NB4 (cell line): Measurements from ENCODE around the gene RNASE7.

Experiments used
- DNase-seq: peaks from one replicate; pipeline ENCODE4 v3.0.0; 2010; ENCODE audit warnings: low read depth
- H3K4me3 ChIP-seq: one replicate; pipeline ENCODE4 v1.5.1; 2011; ENCODE audit warnings: mild to moderate bottlenecking, low read depth, low read length, moderate library complexity
- CTCF ChIP-seq: IDR thresholded peaks from one replicate; pipeline ENCODE4 v1.5.1; 2012; ENCODE audit warnings: low read depth, low read length
- MYC ChIP-seq: IDR thresholded peaks from 2 replicates; pipeline ENCODE4 v1.6.1; 2011; ENCODE audit warnings: low read depth, low read length
- POLR2A ChIP-seq: IDR thresholded peaks from 2 replicates; pipeline ENCODE4 v1.6.1; 2011; ENCODE audit warnings: mild to moderate bottlenecking; ENCODE audit not compliant: insufficient read length; ENCODE audit errors: extremely low read depth
- TF ChIP-seq, protein P1 (sequence below): IDR thresholded peaks from 2 replicates; pipeline ENCODE4 v1.6.1; 2011; ENCODE audit warnings: low read depth, low read length

RNASE7 gene

GRCh38 chr14:21025371-21026273 lies 16.5 kb upstream of the RNASE7 start:
- no peak for TF ChIP-seq MYC
- TF ChIP-seq CTCF: no peak
- TF ChIP-seq, protein P1, sequence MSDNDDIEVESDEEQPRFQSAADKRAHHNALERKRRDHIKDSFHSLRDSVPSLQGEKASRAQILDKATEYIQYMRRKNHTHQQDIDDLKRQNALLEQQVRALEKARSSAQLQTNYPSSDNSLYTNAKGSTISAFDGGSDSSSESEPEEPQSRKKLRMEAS: no peak
- no peak for TF ChIP-seq POLR2A
- no peak for DNase-seq
- H3K4me3 ChIP-seq: no peak overlapping the region

- TF ChIP-seq, protein P1: no peak
- TF ChIP-seq CTCF: no peak
- no peak for TF ChIP-seq POLR2A
- no peak for TF ChIP-seq MYC
- no peak overlapping the region for H3K4me3 ChIP-seq
- DNase-seq: no peak
Measured at GRCh38 chr14:21026274-21026987, 15.7 kb upstream of the RNASE7 start.

GRCh38 chr14:21026988-21027315 lies 15.2 kb upstream of the RNASE7 start:
- DNase-seq: no peak
- H3K4me3 ChIP-seq: no peak overlapping the region
- TF ChIP-seq MYC: no peak
- TF ChIP-seq, protein P1: no peak
- no peak for TF ChIP-seq CTCF
- TF ChIP-seq POLR2A: no peak

GRCh38 chr14:21029917-21030316 lies 12.2 kb upstream of the RNASE7 start, which contains the start of gene TPPP2:
Gene TPPP2 (plus strand): TSS chr14:21030217. CDS start chr14:21030582, 365 bp downstream.
- no peak for DNase-seq
- H3K4me3 ChIP-seq: no peak within 1 kb of the TSS
- TF ChIP-seq, protein P1: no peak
- TF ChIP-seq MYC: no peak
- TF ChIP-seq POLR2A: no peak
- no peak for TF ChIP-seq CTCF

GRCh38 chr14:21030531-21030930 lies 11.6 kb upstream of the RNASE7 start:
- TF ChIP-seq, protein P1: no peak
- TF ChIP-seq CTCF: no peak
- no peak for TF ChIP-seq MYC
- no peak for TF ChIP-seq POLR2A
- no peak for DNase-seq
- no peak overlapping the region for H3K4me3 ChIP-seq
